ENCODE results near the gene APBB2. TPM values are rescaled to one million over a fixed set of nuclear protein-coding genes. Genes with fewer than 3 reads are reported as not detected.

APBB2 gene
- total and polyA plus RNA-seq, 2 of the 8 experiments (the other 6 are each of a cell fraction or from before 2014, with no cell fraction given), result 58.7 to 59.4 TPM

GRCh38 chr4:40840985-40841571, 373.3 kb downstream of the APBB2 start:
- no peak overlapping the region for H2AFZ ChIP-seq (ENCODE audit: low read length)
- H3K23me2 ChIP-seq (ENCODE audit: low read depth, low read length), result no peaks in the 10 kb centered on the region
- no peak overlapping the region for H3K23ac ChIP-seq (ENCODE audit: insufficient read length)
- WGBS, 2 experiments (ENCODE audit: extremely low coverage in 1 of 2, insufficient coverage in 1 of 2, insufficient read length in 1 of 2, insufficient replicate concordance in 2 of 2, low coverage in 1 of 2, low lambda C conversion rate in 2 of 2, missing lambda C conversion rate in 1 of 2), result 39% methylated on average over 7 of the region's 7 CpGs; no CpG with 5 or more reads in 1 of the 2 experiments
- no peak overlapping the region for H2BK120ac ChIP-seq (replicated peaks; ENCODE audit: low read depth, low read length)
- H3K79me2 ChIP-seq (ENCODE audit: control insufficient read depth in 1 of 2, insufficient read depth in 2 of 2, low read length in 2 of 2), result peaks cover 2 to 72% of the 10 kb centered on the region in 2 experiments; a peak in 3 of 4 replicates
- H3K56ac ChIP-seq (replicated peaks; ENCODE audit: insufficient read length, low read depth, low read length), result no peak overlapping the region
- H2BK5ac ChIP-seq (ENCODE audit: low read depth, low read length), result no peak overlapping the region
- FAIRE-seq (peak; percentile 100), DNase-seq (ENCODE audit: low read depth in 1 of 2, low spot score in 2 of 2) (peak; percentile 89 to 97)
- H3K4me1 ChIP-seq (replicated peaks in 1 of 4; ENCODE audit: control insufficient read depth in 3 of 4, insufficient read depth in 4 of 4, low read length in 3 of 4), result peaks cover 0 to 6% (median 0%) of the 10 kb centered on the region in 4 experiments; a peak in 1 of 7 replicates
- no peak overlapping the region for H2BK12ac ChIP-seq (ENCODE audit: low read depth, low read length)
- H3K27ac ChIP-seq (ENCODE audit: low read depth, low read length), result no peak overlapping the region
- H3K14ac ChIP-seq (ENCODE audit: insufficient read length), result no peak overlapping the region
- H2BK15ac ChIP-seq (ENCODE audit: low read length), result no peak overlapping the region
- ChIA-PET POLR2A (ENCODE audit: partially characterized antibody) (interaction anchor here (0.8 to 2.4 kb wide), 4 partner anchors 9 to 47 kb away, joined by 3 to 10 read pairs (median 6); no protein-coding TSS in a partner anchor), CTCF (ENCODE audit: partially characterized antibody) (interaction anchor here (0.6 to 8.9 kb wide), 27 partner anchors 8 to 375 kb away, joined by 3 to 97 read pairs (median 4); no protein-coding TSS in a partner anchor)
- H3K4me3 ChIP-seq (ENCODE audit: extremely low read depth in 1 of 4, insufficient read depth in 2 of 4, low read depth in 3 of 4, low read length in 4 of 4), result no peak overlapping the region
- no peak overlapping the region for H4K8ac ChIP-seq (ENCODE audit: extremely low read depth, insufficient read depth, low read length)
- H2BK20ac ChIP-seq (ENCODE audit: low read length), result no peak overlapping the region
- no peak overlapping the region for H3K9ac ChIP-seq (replicated peaks in 1 of 4; ENCODE audit: extremely low read depth in 1 of 4, low read depth in 3 of 4, low read length in 3 of 4)
- peaks cover 13% of the 10 kb centered on the region; the same call in 1 of the 2 replicates for H3K79me1 ChIP-seq (ENCODE audit: low read depth, low read length)
- H4K20me1 ChIP-seq (replicated peaks in 1 of 2; ENCODE audit: control insufficient read depth in 1 of 2, insufficient read depth in 2 of 2, low read length in 2 of 2), result peaks cover 13 to 17% of the 10 kb centered on the region in 2 experiments
- no peaks in the 10 kb centered on the region for H3K27me3 ChIP-seq (replicated peaks in 1 of 4; ENCODE audit: control insufficient read depth in 3 of 4, extremely low read depth in 1 of 4, insufficient read depth in 3 of 4, low read length in 3 of 4)
- H3K4me2 ChIP-seq (ENCODE audit: insufficient read depth in 1 of 2, low read depth in 2 of 2, low read length in 2 of 2), result no peak overlapping the region; a peak in 2 of 4 replicates
- H3K36me3 ChIP-seq (ENCODE audit: control insufficient read depth in 2 of 4, insufficient read depth in 4 of 4, low read length in 3 of 4), result peaks cover 0 to 4% (median 0%) of the 10 kb centered on the region in 4 experiments; a peak in 2 of 8 replicates
- no peak overlapping the region for H3K18ac ChIP-seq (ENCODE audit: extremely low read depth, low read length)
- no peak overlapping the region for H2AK5ac ChIP-seq (ENCODE audit: low read depth, low read length)
- no peaks in the 10 kb centered on the region for H3K9me3 ChIP-seq (ENCODE audit: insufficient read depth in 2 of 2, low read depth in 1 of 2, low read length in 1 of 2)
- H4K5ac ChIP-seq (ENCODE audit: insufficient read length, low read depth, low read length), result no peak overlapping the region
- no peak overlapping the region for H3K4ac ChIP-seq (replicated peaks; ENCODE audit: insufficient read length, low read depth, low read length)
- no peak overlapping the region for H4K91ac ChIP-seq (replicated peaks; ENCODE audit: insufficient read length, low read length)
- peak; percentile 43 for TF ChIP-seq SAP30 (IDR thresholded peaks at IDR 0.05; ENCODE audit: insufficient read depth, insufficient replicate concordance, low read length)
- TF ChIP-seq SIX5 (IDR thresholded peaks at IDR 0.05; ENCODE audit: low read depth, low read length), result 0 out of 2 replicates have a peak, but pooled peaks have one; percentile 8
- TF ChIP-seq CTCF (IDR thresholded peaks at IDR 0.05; ENCODE audit: control extremely low read depth in 1 of 3, insufficient read depth in 1 of 3, low read depth in 1 of 3, low read length in 3 of 3), result peak; percentile 88 to 99 (median 98)
- peak; percentile 80 for TF ChIP-seq CREB1 (IDR thresholded peaks at IDR 0.05)
- TF ChIP-seq YY1 (IDR thresholded peaks at IDR 0.05; ENCODE audit: low read depth, low read length), result 0 out of 2 replicates have a peak, but pooled peaks have one; percentile 19

All from H1 (cell line).